ENCODE measurements around the gene CACFD1.

DNA sequence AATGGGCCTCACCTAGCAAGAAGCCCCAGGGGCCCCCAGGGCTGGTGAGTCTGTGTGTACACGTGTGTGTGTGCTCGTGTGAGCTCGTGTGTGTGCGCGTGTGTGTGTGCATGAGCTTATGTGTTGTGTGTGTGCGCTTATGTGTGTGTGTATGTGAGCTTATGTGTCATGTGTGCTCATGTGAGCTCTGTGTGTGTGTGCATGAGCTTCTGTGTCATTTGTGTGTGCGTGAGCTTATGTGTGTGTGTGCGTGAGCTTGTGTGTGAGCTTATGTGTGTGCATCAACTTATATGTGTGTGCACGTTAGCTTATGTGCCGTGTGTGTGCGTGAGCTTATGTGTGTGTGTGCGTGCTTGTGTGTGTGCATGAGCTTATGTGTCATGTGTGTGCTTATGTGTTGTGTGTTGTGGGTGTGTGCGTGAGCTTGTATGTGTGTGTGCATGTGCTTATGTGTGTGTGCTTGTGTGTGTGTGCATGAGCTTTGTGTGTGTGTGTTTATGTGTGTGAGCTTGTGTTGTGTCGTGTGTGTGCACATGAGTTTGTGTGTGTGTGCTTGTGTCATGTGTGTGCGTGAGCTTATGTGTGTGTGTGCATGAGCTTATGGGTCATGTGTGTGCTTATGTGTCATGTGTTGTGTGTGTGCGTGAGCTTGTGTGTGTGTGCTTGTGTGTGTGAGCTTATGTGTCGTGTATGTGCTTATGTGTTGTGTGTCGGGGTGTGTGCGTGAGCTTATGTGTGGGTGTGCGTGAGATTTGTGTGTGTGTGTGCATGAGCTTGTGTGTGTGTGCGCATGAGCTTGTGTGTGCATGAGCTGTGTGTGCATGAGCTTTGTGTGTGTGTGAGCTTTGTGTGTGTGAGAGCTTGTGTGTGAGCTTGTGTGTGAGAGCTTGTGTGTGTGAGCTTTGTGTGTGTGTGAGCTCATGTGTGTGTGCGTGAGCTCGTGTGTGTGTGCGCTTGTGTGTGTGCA, 35.8 kb downstream of the CACFD1 start:
- TF ChIP-seq, protein P1, sequence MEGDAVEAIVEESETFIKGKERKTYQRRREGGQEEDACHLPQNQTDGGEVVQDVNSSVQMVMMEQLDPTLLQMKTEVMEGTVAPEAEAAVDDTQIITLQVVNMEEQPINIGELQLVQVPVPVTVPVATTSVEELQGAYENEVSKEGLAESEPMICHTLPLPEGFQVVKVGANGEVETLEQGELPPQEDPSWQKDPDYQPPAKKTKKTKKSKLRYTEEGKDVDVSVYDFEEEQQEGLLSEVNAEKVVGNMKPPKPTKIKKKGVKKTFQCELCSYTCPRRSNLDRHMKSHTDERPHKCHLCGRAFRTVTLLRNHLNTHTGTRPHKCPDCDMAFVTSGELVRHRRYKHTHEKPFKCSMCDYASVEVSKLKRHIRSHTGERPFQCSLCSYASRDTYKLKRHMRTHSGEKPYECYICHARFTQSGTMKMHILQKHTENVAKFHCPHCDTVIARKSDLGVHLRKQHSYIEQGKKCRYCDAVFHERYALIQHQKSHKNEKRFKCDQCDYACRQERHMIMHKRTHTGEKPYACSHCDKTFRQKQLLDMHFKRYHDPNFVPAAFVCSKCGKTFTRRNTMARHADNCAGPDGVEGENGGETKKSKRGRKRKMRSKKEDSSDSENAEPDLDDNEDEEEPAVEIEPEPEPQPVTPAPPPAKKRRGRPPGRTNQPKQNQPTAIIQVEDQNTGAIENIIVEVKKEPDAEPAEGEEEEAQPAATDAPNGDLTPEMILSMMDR (IDR thresholded peaks at IDR 0.05; ENCODE audit: poor library complexity, severe bottlenecking): no peak
- TF ChIP-seq TAF1 (IDR thresholded peaks at IDR 0.05; ENCODE audit: low read depth) (no peak), EZH2 (IDR thresholded peaks at IDR 0.05; ENCODE audit: borderline replicate concordance, insufficient read depth, low read length, poor library complexity, severe bottlenecking) (no peak), SMC3 (conservative IDR thresholded peaks at IDR 0.05; ENCODE audit: poor library complexity) (no peak), POLR2AphosphoS5 (IDR thresholded peaks at IDR 0.05) (no peak), RAD21 (conservative IDR thresholded peaks at IDR 0.05) (no peak)
- TF ChIP-seq, protein P2, sequence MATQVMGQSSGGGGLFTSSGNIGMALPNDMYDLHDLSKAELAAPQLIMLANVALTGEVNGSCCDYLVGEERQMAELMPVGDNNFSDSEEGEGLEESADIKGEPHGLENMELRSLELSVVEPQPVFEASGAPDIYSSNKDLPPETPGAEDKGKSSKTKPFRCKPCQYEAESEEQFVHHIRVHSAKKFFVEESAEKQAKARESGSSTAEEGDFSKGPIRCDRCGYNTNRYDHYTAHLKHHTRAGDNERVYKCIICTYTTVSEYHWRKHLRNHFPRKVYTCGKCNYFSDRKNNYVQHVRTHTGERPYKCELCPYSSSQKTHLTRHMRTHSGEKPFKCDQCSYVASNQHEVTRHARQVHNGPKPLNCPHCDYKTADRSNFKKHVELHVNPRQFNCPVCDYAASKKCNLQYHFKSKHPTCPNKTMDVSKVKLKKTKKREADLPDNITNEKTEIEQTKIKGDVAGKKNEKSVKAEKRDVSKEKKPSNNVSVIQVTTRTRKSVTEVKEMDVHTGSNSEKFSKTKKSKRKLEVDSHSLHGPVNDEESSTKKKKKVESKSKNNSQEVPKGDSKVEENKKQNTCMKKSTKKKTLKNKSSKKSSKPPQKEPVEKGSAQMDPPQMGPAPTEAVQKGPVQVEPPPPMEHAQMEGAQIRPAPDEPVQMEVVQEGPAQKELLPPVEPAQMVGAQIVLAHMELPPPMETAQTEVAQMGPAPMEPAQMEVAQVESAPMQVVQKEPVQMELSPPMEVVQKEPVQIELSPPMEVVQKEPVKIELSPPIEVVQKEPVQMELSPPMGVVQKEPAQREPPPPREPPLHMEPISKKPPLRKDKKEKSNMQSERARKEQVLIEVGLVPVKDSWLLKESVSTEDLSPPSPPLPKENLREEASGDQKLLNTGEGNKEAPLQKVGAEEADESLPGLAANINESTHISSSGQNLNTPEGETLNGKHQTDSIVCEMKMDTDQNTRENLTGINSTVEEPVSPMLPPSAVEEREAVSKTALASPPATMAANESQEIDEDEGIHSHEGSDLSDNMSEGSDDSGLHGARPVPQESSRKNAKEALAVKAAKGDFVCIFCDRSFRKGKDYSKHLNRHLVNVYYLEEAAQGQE (IDR thresholded peaks at IDR 0.05; ENCODE audit: borderline replicate concordance): no peak
